Measurements from ENCODE around the gene ZNF618. TPM values are rescaled to one million over a fixed set of nuclear protein-coding genes. Genes with fewer than 3 reads are reported as not detected.
"Not testable (repeated sequence)": the region's sequence is repeated elsewhere in the genome, so short reads cannot be mapped to it uniquely, and the experiment has no call there.

ZNF618 gene
- total RNA-seq, 2 donors from 2014 or later, result 3.1 to 3.3 TPM

DNA sequence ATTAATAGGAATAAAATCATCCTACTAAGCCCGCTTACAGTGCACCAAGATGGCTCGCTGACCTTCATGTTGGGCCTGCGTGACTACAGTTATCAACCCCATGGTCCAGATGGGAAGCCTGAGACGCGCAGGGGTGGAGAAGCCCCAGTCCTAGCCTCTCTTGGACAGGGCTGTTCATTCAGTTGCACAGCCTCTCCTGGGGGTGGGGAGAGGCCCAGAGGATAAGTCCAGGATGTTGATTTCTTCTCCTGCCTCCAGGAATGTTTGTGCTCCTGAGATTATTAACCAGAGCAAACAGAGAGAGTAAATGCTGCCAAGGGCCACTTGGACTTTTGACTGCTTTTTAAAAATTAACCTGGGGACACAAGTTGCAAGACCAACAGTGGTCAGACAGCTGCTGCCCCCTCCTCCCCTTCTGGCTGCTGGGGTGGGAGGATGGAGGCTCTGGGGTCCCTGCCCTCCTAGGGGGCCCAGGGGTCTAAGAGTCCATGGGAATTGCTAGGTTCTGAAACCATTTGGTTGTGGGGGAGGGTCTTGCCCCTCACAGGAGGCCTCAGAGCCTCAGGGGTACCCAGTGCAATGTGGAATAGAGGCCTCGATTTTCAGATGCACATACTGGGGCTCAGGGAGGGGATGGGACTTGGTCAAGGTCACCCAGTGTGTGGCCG is 204.8 kb downstream of the ZNF618 start:
- Histone ChIP-seq H3K9ac (ENCODE audit: low read depth in 2 of 2, low read length in 2 of 2) (peak overlapping the region in 1 of 2 donors; percentile 27), H3K4me1 (peaks cover 5% of the 10 kb centered on the region), H3K27me3 (no peaks in the 10 kb centered on the region), H3K9me3 (no peaks in the 10 kb centered on the region), H3K4me3 (no peak overlapping the region), H3K27ac (peak overlapping the region; percentile 78), H3K36me3 (no peaks in the 10 kb centered on the region)
- TF ChIP-seq, protein P1, sequence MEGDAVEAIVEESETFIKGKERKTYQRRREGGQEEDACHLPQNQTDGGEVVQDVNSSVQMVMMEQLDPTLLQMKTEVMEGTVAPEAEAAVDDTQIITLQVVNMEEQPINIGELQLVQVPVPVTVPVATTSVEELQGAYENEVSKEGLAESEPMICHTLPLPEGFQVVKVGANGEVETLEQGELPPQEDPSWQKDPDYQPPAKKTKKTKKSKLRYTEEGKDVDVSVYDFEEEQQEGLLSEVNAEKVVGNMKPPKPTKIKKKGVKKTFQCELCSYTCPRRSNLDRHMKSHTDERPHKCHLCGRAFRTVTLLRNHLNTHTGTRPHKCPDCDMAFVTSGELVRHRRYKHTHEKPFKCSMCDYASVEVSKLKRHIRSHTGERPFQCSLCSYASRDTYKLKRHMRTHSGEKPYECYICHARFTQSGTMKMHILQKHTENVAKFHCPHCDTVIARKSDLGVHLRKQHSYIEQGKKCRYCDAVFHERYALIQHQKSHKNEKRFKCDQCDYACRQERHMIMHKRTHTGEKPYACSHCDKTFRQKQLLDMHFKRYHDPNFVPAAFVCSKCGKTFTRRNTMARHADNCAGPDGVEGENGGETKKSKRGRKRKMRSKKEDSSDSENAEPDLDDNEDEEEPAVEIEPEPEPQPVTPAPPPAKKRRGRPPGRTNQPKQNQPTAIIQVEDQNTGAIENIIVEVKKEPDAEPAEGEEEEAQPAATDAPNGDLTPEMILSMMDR (IDR thresholded peaks at IDR 0.05), result no peak
- DNase-seq, result peak; percentile 84
- intact Hi-C loops (cut with DNase I), result loop anchor here (5.0 kb wide), 1 partner anchor 211 kb away; no protein-coding TSS in a partner anchor

- peak; percentile 43 for DNase-seq
- no peaks in the 10 kb centered on the region for H3K36me3 ChIP-seq
- no peaks in the 10 kb centered on the region for H3K27me3 ChIP-seq
- peak overlapping the region in 1 of 2 donors; percentile 27 for H3K9ac ChIP-seq (ENCODE audit: low read depth in 2 of 2, low read length in 2 of 2)
- no peak overlapping the region for H3K4me3 ChIP-seq
- intact Hi-C loops (cut with DNase I), result loop anchor here (5.0 kb wide), 1 partner anchor 211 kb away; no protein-coding TSS in a partner anchor
- TF ChIP-seq, protein P1 (IDR thresholded peaks at IDR 0.05), result no peak
- peaks cover 5% of the 10 kb centered on the region for H3K4me1 ChIP-seq
- no peaks in the 10 kb centered on the region for H3K9me3 ChIP-seq
- peak overlapping the region; percentile 78 for H3K27ac ChIP-seq
Measured at GRCh38 chr9:114081441-114082016, 205.4 kb downstream of the ZNF618 start.

- no peak overlapping the region for H3K9ac ChIP-seq (ENCODE audit: low read depth in 2 of 2, low read length in 2 of 2)
- DNase-seq, result peak; percentile 96
- H3K4me1 ChIP-seq, result peaks cover 5% of the 10 kb centered on the region
- H3K9me3 ChIP-seq, result no peaks in the 10 kb centered on the region
- H3K27me3 ChIP-seq, result no peaks in the 10 kb centered on the region
- peak overlapping the region; percentile 78 for H3K27ac ChIP-seq
- no peaks in the 10 kb centered on the region for H3K36me3 ChIP-seq
- intact Hi-C loops (cut with DNase I), result loop anchor here (5.0 kb wide), 1 partner anchor 210 kb away; no protein-coding TSS in a partner anchor
- H3K4me3 ChIP-seq, result no peak overlapping the region
- TF ChIP-seq, protein P1 (IDR thresholded peaks at IDR 0.05), result peak; percentile 85
Measured at GRCh38 chr9:114082017-114082762, 206.1 kb downstream of the ZNF618 start.

DNA sequence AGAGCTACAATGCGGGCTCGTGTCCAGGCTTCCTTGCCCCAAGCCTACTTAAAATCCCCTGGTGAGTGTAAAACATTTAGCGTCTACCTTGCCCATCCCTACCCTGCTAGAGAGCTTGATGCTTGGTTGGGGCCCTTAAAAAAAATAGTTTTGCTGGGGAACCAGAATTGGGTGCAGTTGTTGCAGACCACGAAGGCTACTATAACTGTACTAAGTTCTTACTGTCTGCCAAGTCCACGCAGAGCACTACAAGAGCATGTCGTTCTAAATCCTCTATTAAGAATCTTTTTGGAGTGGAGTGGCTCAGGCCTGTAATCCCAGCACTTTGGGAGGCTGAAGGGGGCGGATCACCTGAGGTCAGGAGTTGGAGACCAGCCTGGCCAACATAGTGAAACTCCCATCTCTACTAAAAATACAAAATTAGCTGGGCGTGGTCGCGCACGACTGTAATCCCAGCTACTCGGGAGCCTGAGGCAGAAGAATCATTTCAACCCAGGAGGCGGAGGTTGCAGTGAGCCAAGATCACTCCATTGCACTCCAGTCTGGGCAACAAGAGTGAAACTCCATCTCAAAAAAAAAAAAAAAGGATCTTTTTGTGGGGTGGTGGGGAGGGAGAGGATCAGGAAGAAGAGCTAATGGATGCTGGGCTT is 206.8 kb downstream of the ZNF618 start:
- H3K9me3 ChIP-seq; DNase-seq; H3K4me3 ChIP-seq; H3K27ac ChIP-seq; H3K9ac ChIP-seq (ENCODE audit: low read depth in 2 of 2, low read length in 2 of 2); H3K27me3 ChIP-seq; H3K36me3 ChIP-seq; H3K4me1 ChIP-seq: not testable (repeated sequence)
- intact Hi-C loops (cut with DNase I), result loop anchor here (5.0 kb wide), 1 partner anchor 209 kb away; no protein-coding TSS in a partner anchor

- Histone ChIP-seq H3K27ac (no peak overlapping the region), H3K4me3 (no peak overlapping the region), H3K4me1 (peaks cover 5% of the 10 kb centered on the region), H3K9me3 (no peaks in the 10 kb centered on the region), H3K36me3 (no peaks in the 10 kb centered on the region), H3K27me3 (no peaks in the 10 kb centered on the region), H3K9ac (ENCODE audit: low read depth in 2 of 2, low read length in 2 of 2) (no peak overlapping the region)
- no peak for DNase-seq
- TF ChIP-seq, protein P1 (IDR thresholded peaks at IDR 0.05), result no peak
- intact Hi-C loops (cut with DNase I), result loop anchor here (5.0 kb wide), 1 partner anchor 209 kb away; no protein-coding TSS in a partner anchor
Measured at GRCh38 chr9:114083666-114084065, 207.6 kb downstream of the ZNF618 start.
